Measurements from ENCODE around the gene CAMK1D.

The CAMK1D gene

DNA sequence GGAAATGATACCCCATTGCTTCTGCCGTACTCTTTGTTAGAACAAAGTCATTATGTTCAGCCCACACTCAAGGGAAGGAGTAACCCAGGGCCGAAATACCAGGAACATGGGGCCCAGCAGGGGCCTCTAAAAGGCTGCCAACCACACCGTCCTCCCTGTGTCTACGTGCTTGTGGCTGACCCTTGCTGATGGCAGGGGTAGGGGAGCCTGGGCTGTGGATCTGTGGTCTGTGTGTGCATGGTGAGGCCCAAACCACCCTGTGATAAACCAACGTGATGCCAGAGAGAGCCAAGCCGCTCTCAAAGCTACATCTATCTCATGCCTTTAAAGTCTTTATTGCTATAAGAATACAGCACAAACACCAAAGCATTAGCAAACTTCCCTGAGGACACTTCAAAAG is 493.0 kb downstream of the CAMK1D start:
- ChIA-PET POLR2A (no interaction called here), CTCF (no interaction called here)
- no peaks in the 10 kb centered on the region for H3K9me3 ChIP-seq (ENCODE audit: control insufficient read depth, insufficient read depth, low read depth, low read length)
- TF ChIP-seq KLF7 (tag by site-specific recombination; IDR thresholded peaks at IDR 0.05; ENCODE audit: borderline replicate concordance) (no peak), ZEB2 (tag by site-specific recombination; IDR thresholded peaks at IDR 0.05) (no peak), ZNF324 (tag by site-specific recombination; IDR thresholded peaks at IDR 0.05) (no peak), ZNF843 (tag by site-specific recombination; IDR thresholded peaks at IDR 0.05) (no peak)
- TF ChIP-seq, protein P1, sequence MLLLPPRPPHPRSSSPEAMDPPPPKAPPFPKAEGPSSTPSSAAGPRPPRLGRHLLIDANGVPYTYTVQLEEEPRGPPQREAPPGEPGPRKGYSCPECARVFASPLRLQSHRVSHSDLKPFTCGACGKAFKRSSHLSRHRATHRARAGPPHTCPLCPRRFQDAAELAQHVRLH (tag by site-specific recombination; IDR thresholded peaks at IDR 0.05) = no peak
- H3K4me1 ChIP-seq (ENCODE audit: control insufficient read depth, insufficient read depth, low read length) = no peaks in the 10 kb centered on the region; the same call in 1 of the 2 replicates
- no peaks in the 10 kb centered on the region for H3K36me3 ChIP-seq (ENCODE audit: control insufficient read depth in 2 of 2, insufficient read depth in 1 of 2, low read length in 2 of 2)
- no peak overlapping the region for H3K27ac ChIP-seq (ENCODE audit: extremely low read depth, low read depth, low read length)
- H3K4me3 ChIP-seq (ENCODE audit: low read depth, low read length) = no peak overlapping the region

DNA sequence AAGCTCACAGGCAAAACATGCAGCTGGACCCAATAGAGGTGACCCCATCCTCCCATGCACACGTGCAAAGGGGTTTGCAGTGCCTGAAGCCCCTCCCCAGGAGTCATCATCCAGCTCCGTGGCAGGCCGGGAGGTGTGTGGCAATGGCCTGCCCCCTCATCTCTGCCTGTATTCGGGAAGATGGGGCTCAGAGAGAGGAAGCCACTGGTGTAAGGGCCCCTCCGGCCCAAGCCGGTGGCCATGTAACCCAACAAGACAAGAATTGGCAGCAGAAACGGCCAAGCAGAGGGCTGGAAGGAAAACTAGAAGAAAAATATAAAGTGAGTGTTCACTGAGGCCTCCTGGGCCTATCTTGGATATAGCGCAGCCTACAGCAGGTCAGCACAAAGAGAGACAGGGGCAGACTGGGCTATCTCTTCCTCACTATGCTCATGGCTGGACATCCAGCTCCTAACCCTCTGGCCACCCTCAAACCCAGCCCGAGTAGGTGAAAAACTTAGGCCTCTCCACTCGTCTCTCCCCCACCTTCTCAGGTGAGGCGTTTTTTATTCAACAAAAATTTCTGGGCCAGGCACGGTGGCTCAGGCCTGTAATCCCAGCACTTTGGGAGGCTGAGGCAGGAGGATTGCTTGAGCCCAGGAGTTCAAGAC is 494.1 kb downstream of the CAMK1D start:
- Histone ChIP-seq H3K4me3 (ENCODE audit: low read depth, low read length) (no peak overlapping the region), H3K4me1 (ENCODE audit: control insufficient read depth, insufficient read depth, low read length) (no peaks in the 10 kb centered on the region; the same call in 1 of the 2 replicates), H3K9me3 (ENCODE audit: control insufficient read depth, insufficient read depth, low read depth, low read length) (no peaks in the 10 kb centered on the region), H3K36me3 (ENCODE audit: control insufficient read depth in 2 of 2, insufficient read depth in 1 of 2, low read length in 2 of 2) (no peaks in the 10 kb centered on the region), H3K27ac (ENCODE audit: extremely low read depth, low read depth, low read length) (no peak overlapping the region)
- TF ChIP-seq, protein P2, sequence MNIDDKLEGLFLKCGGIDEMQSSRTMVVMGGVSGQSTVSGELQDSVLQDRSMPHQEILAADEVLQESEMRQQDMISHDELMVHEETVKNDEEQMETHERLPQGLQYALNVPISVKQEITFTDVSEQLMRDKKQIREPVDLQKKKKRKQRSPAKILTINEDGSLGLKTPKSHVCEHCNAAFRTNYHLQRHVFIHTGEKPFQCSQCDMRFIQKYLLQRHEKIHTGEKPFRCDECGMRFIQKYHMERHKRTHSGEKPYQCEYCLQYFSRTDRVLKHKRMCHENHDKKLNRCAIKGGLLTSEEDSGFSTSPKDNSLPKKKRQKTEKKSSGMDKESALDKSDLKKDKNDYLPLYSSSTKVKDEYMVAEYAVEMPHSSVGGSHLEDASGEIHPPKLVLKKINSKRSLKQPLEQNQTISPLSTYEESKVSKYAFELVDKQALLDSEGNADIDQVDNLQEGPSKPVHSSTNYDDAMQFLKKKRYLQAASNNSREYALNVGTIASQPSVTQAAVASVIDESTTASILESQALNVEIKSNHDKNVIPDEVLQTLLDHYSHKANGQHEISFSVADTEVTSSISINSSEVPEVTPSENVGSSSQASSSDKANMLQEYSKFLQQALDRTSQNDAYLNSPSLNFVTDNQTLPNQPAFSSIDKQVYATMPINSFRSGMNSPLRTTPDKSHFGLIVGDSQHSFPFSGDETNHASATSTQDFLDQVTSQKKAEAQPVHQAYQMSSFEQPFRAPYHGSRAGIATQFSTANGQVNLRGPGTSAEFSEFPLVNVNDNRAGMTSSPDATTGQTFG (tag by site-specific recombination; IDR thresholded peaks at IDR 0.05; ENCODE audit: borderline replicate concordance) = no peak
- TF ChIP-seq OSR2 (tag by site-specific recombination; IDR thresholded peaks at IDR 0.05) (no peak), ZNF624 (tag by site-specific recombination; IDR thresholded peaks at IDR 0.05) (no peak), ZIC2 (tag by site-specific recombination; IDR thresholded peaks at IDR 0.05) (no peak), MEIS1 (CRISPR knock-in tag; IDR thresholded peaks at IDR 0.05; ENCODE audit: borderline replicate concordance) (no peak), ZNF707 (tag by site-specific recombination; IDR thresholded peaks at IDR 0.05) (no peak), ZNF341 (tag by site-specific recombination; IDR thresholded peaks at IDR 0.05; ENCODE audit: low read depth) (no peak), ZNF157 (tag by site-specific recombination; IDR thresholded peaks at IDR 0.05) (no peak), ZNF791 (tag by site-specific recombination; IDR thresholded peaks at IDR 0.05) (no peak), SP3 (tag by site-specific recombination; IDR thresholded peaks at IDR 0.05) (no peak), WT1 (tag by site-specific recombination; IDR thresholded peaks at IDR 0.05) (no peak), SETDB1 (IDR thresholded peaks at IDR 0.05; ENCODE audit: insufficient read length, low read length) (no peak), ZNF837 (tag by site-specific recombination; IDR thresholded peaks at IDR 0.05) (no peak), ZBTB8A (tag by site-specific recombination; IDR thresholded peaks at IDR 0.05) (no peak), ZNF473 (tag by site-specific recombination; IDR thresholded peaks at IDR 0.05) (no peak), BCL11B (tag by site-specific recombination; IDR thresholded peaks at IDR 0.05; ENCODE audit: low read depth) (no peak), ZNF521 (tag by site-specific recombination; IDR thresholded peaks at IDR 0.05) (no peak)
- TF ChIP-seq, protein P3, sequence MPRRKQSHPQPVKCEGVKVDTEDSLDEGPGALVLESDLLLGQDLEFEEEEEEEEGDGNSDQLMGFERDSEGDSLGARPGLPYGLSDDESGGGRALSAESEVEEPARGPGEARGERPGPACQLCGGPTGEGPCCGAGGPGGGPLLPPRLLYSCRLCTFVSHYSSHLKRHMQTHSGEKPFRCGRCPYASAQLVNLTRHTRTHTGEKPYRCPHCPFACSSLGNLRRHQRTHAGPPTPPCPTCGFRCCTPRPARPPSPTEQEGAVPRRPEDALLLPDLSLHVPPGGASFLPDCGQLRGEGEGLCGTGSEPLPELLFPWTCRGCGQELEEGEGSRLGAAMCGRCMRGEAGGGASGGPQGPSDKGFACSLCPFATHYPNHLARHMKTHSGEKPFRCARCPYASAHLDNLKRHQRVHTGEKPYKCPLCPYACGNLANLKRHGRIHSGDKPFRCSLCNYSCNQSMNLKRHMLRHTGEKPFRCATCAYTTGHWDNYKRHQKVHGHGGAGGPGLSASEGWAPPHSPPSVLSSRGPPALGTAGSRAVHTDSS (tag by site-specific recombination; IDR thresholded peaks at IDR 0.05) = no peak
- ChIA-PET POLR2A (no interaction called here), CTCF (interaction anchor here (0.7 kb wide), 1 partner anchor 58 kb away, joined by 3 read pairs; no protein-coding TSS in a partner anchor)

Measured in HEK293 (cell line).